HG03432 (cell line): ENCODE data around the gene SLC17A7.

ENCODE experiments used
- ATAC-seq: cut with Tn5 transposase; IDR thresholded peaks from one replicate; pipeline ENCODE4 v1.9.1; 2021; ENCODE audit warnings: mild to moderate bottlenecking, moderate library complexity; ENCODE audit not compliant: unreplicated experiment

The SLC17A7 gene

GRCh38 chr19:49411681-49412326, 29.5 kb downstream of the SLC17A7 start:
- no peak for ATAC-seq

DNA sequence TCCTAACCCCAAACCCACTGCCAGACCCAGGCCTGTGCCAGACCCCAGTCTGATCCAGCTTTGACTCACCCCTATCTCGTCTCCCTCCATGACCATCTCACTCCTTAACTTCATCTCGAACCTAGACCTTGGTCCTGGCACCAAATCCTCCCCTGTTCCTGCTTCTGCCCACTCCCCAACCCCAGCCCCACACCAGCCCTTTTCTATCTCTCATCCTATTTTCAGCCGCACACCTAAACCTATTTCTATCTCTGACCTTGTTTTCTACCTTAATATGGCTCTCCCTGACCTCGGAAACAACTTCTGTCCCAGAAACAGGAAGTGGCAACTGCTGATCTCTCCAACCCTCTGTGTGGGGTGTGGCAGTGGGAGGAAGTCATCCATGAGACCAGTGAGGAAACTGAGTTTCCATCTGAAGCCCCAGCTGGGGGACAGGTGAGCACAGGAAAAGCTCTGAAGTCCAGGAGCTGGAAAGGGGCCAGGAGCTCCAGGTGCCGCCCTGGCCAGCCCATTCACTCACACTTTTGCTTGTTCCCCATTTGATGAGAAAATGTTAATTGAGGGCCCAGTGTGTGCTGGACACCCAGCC, 31.8 kb downstream of the SLC17A7 start:
- no peak for ATAC-seq

GRCh38 chr19:49408816-49409440, 32.4 kb downstream of the SLC17A7 start:
- ATAC-seq, result no peak

DNA sequence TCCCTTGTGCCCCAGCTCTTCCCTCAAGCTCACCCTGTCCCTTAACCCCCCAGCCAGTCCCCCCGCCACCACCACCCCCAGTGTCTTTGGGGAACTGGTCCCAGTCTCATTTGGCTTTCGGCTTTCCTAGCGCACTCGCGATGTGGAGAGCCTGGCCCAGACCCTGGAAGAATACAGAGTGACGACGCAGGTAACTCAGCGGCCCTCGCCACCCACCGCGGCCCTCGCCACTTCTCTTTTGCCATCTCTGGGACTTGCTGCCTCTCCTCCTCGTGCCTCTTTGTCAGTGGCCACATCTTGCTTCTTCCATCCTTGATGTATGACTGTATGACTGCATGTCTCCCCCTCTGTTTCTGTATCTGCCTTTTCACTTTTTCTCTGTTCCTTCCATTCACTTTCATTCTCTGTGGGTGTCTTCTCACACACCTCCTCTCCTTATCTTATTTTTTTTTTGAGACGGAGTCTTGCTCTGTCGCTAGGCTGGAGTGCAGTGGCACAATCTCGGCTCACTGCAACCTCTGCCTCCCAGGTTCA, 33.8 kb downstream of the SLC17A7 start:
- no peak for ATAC-seq

DNA sequence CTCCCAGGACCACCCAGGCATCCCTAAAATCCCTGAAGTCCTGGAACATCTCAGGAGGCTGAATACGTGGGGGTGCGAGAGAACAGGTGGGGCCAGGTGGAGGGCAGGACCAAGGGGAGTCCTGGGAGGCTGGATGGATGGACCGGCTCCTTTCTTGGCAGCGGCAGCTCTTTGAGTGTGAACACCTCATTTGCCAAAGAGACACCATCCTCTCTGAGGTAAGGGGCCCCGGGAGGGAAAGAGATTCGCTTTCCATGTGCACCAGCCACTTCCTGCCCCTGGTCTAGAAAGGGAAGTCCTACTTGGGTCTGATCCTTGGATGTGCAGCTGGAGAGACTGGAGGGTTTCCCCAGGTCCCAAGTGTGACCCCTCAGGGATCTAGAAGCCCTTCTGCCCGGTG, 34.2 kb downstream of the SLC17A7 start:
- no peak for ATAC-seq

GRCh38 chr19:49403404-49404187, 37.7 kb downstream of the SLC17A7 start:
- no peak for ATAC-seq

GRCh38 chr19:49400029-49400428, 41.3 kb downstream of the SLC17A7 start:
- ATAC-seq, result no peak

DNA sequence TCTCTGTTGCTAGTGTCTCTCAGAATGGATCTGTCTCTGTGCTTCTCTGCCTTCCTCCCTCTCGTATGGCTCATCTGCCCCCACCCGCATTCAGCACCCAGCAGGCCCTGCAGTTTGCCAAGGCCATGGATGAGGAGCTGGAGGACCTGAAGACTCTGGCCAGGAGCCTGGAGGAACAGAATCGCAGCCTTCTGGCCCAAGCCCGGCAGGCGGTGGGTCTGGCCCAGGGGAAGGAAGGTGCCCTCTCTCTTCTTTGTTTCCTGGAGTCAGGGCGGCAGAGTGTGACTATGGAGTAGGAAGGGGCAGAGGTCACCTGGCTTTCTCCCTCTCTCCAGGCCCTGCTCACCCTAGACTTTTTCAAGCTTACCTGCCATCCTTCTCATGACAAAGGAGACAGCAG, 42.4 kb downstream of the SLC17A7 start:
- no peak for ATAC-seq

DNA sequence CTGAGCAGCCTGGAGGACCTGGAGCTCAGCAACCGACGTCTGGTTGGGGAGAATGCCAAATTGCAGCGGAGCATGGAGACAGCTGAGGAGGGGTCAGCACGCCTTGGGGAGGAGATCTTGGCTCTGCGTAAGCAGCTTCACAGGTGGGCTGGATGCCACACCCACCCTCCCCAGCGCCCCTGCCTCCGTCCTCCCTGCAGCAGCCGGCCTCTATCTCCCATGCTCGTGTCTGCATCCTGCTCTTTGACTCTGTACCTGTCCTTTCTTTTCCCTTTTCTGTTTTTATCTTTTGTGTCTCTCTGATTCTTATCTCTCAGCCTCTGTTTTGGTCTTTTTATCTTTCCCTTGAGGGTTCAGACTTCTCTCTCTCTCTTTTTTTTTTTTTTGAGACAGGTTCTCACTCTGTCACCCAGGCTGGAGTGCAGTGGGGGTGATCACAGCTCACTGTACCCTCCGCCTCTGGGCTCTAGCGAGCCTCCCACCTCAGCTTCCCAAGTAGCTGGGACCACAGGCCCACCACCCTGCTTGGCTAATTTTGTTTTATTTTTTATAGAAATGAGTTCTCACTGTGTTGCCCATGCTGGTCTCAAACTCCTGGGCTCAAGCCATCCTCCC, 43.2 kb downstream of the SLC17A7 start:
- no peak for ATAC-seq

- ATAC-seq, result no peak
These were observed 44.4 kb downstream of the SLC17A7 start for GRCh38 chr19:49396738-49397505.

- no peak for ATAC-seq
These were observed 45.5 kb downstream of the SLC17A7 start for GRCh38 chr19:49395581-49396407.

DNA sequence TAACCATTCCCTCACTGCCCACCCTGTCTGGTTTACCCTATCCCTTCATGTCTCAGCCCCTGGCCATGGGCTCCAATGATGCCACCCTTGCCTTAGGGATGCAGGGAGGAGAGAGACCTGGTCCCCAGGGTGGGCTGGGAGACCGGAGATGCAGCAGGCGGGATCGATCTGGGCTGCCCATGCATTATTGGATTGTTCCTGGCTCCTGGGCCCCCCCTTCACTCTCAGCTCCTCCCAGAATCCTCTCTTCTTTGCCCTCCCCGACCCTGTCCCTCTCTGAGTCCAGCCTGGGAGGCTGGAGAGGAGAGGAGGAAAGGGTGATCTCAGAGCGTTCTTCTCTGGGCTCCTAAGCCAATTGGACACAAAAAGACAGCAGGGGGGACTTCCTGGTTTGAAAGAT, 47.4 kb downstream of the SLC17A7 start:
- no peak for ATAC-seq

DNA sequence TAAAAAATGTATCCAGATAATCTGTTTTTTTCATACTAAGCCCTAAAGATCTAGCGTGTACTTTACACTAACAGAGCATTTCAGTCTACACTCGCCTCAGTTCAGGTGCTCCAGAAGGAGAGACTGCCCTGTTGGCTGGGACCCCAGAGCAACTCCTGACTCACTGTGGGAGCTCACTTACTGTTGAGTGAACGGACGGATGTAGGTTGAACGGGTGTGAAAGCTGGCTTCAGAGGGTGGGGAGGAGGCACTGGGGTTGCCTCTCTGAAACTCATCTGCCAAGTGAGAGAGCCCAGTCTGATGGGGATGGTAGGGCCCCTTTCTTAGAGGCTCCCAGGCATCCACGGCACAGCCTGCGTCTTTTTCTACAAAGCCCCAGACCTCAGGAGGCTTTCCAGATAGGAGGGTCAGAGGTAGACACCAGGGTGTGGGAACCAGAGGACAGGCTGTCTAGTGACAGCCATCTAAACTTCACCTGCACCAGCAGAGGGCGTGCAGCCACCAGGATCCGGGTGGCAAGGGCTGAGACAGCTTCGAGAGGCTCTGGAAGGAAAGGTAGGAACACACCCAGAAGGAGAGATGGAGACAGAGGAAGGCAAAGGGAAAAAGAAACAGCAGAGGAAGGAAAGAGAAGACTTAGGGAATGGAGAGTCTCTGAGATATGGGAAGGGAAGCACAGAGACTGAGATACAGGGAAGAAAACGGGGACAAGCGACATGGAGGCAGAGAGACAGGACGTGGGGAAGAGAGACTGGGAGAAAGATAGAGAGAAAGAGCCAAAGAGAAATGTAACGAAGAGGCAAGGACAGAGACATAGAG, 49.5 kb downstream of the SLC17A7 start:
- ATAC-seq, result no peak

GRCh38 chr19:49390929-49391359, 50.4 kb downstream of the SLC17A7 start:
- no peak for ATAC-seq

GRCh38 chr19:49390131-49390928, 51.0 kb downstream of the SLC17A7 start:
- no peak for ATAC-seq

GRCh38 chr19:49389406-49389805, 51.9 kb downstream of the SLC17A7 start:
- no peak for ATAC-seq

DNA sequence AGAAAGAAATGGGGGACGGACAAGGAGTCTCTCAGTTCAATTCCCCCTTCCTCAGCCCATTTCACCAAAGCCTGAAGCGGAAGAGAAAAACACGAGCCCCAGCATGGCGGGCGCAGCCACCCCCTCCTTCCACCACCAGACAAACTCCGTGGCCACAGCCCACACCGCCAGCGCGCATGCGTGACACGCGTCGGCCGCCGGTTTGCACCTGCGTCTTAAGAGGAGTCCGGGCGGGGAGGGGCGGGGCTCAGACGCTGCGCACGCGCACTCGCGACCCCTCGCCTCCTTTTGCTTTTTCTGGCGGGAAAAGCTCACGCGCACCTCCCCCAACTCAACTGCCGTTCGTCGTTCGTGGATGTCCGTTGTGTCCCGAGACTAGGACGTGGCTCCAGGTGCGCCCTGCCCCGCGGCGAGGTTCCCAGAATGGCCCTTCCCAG, 53.4 kb downstream of the SLC17A7 start, which contains the start of gene KASH5:
TSS of gene KASH5 (plus strand) at position 314 of the 437 bp plus-strand sequence. CDS start 2,635 bp downstream, outside the sequence.
- ATAC-seq, result no peak
